Stimulated activated CD4-positive, alpha-beta T cell treated with anti-CD3 and anti-CD28 coated beads, TNF-alpha, amount 100 ng/mL, for 4 hours (primary cell): ENCODE results near the gene NT5DC3.
"Not testable (repeated sequence)": the region's sequence is repeated elsewhere in the genome, so short reads cannot be mapped to it uniquely, and the experiment has no call there.

Source experiments
- DNase-seq, 3 experiments: peaks; one replicate each; pipeline ENCODE4 v3.0.0-alpha.2; 2020; ENCODE audit warnings: low read depth in 3 of 3

Gene NT5DC3

DNA sequence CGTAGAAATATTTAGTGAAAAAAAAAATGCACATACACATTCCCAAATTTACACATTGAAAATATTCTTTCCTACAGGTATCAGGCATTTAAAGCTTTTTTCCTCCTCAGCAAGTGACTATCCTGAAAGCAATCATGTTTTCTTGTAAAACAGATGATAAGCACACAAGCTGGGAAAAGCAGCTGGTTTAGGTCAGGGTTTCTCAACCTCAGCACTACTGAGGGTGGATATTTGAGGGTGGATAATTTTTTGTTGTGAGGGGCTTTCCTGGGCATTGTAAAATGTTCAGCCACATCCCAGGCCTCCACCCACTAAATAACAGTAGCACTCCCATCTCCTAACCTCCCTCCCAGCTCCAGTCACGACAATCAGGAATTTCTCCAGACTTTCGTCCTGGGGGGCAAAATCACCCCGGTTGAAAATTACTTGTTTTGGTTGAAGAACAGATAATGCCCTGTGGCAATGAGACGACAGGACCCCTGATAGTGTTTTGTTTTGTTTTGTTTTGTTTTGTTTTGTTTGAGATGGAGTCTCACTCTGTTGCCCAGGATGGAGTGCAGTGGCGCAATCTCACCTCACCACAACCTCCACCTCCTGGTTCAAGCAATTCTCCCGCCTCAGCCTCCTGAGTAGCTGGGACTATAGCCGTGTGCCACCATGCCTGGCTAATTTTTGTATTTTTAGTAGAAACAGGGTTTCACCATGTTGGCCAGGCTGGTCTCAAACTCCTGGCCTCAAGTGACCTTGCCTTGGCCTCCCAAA, 15.0 kb upstream of the NT5DC3 start:
- no peak for DNase-seq

DNA sequence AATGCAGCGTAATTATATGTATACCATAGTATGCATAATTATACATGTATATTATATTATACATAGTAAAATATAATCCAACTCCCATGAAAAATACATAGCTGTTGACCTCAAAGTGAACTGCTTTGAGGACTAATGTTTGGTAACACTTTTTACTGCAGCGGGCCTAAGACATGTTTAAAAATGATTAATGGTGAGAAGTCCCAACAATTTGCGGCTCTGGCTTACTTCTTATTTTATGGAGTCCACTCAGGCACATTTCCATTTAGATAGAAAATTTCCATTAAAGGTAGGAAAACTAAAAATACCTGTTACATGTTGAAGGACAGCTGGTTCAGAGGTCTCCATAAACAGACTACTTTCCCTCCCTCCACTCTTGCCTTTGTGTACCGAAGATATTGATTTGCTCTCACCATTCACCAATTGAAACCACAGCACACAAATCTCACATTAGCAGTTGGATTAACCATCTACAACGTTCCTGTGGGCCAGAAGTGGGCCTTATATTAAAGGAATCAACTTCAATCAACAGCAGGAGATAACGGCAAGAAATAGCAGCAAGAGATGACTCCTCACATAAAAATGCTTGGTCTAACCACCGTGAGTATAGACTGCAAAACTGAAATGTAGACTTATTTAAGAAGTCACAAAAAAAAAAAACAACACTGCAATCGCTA, 14.1 kb upstream of the NT5DC3 start:
- DNase-seq: no peak

GRCh38 chr12:103854372-103854973, 13.4 kb upstream of the NT5DC3 start:
- no peak for DNase-seq

GRCh38 chr12:103852498-103852997, 11.5 kb upstream of the NT5DC3 start:
- no peak for DNase-seq

GRCh38 chr12:103851127-103851526, 10.1 kb upstream of the NT5DC3 start:
- DNase-seq: no peak

GRCh38 chr12:103850429-103850828, 9.4 kb upstream of the NT5DC3 start:
- no peak for DNase-seq

GRCh38 chr12:103848917-103849491, 8.0 kb upstream of the NT5DC3 start:
- no peak for DNase-seq

- DNase-seq: no peak
Measured at GRCh38 chr12:103848143-103848542, 7.1 kb upstream of the NT5DC3 start.

- DNase-seq: no peak
Measured at GRCh38 chr12:103846415-103846814, 5.4 kb upstream of the NT5DC3 start.

- DNase-seq: no peak
Measured at GRCh38 chr12:103844305-103844704, 3.3 kb upstream of the NT5DC3 start.

DNA sequence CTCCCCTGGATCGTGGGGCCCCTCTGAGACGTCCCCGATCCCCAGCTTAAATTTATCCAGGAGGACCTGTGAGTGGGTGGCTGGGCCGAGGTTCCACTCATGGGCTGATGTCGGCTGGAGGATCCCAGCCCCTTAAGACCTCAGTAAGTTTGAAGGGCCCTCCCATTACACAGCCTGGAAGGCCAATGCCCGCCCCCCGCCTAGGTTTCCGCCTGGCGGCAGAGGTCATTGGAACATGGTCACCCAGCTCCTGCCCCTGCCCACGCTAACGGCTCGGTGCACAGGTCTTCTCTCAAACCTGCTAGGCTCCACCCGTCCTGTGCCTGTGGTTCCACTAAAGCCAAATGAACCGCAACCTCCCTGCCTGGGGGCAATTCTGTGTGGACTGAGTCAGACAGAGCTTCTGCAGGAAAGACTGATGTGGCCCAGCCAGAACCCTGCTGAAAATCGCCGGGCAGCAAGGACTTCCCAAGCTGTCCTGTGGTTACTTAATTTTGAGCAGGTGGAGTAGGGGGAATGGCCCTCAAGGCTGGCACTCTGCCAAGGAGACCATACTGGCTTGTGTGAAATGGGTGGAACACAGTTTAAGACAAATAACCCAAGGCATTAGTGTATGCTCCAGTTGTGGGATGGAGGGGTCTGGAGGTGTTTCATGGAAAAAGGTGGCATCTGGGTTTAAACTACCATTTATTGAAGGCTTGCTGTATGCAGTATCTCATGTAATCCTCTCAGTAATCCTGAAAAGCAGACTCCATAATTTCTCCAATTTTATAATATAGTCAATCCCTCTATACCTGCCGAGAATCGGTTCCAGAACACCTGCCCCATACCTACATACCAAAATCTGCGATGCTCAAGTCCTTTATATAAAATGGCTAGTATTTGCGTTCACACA, 903 bp upstream of the NT5DC3 start:
- peak in 1 of 3 experiments; percentile 7 for DNase-seq

GRCh38 chr12:103840462-103840875, 565 bp downstream of the NT5DC3 start:
- peak in 1 of 3 experiments; percentile 8 for DNase-seq

GRCh38 chr12:103839609-103840461, 1.2 kb downstream of the NT5DC3 start:
- DNase-seq: no peak

- DNase-seq: no peak
Measured at GRCh38 chr12:103839103-103839502, 1.9 kb downstream of the NT5DC3 start.

DNA sequence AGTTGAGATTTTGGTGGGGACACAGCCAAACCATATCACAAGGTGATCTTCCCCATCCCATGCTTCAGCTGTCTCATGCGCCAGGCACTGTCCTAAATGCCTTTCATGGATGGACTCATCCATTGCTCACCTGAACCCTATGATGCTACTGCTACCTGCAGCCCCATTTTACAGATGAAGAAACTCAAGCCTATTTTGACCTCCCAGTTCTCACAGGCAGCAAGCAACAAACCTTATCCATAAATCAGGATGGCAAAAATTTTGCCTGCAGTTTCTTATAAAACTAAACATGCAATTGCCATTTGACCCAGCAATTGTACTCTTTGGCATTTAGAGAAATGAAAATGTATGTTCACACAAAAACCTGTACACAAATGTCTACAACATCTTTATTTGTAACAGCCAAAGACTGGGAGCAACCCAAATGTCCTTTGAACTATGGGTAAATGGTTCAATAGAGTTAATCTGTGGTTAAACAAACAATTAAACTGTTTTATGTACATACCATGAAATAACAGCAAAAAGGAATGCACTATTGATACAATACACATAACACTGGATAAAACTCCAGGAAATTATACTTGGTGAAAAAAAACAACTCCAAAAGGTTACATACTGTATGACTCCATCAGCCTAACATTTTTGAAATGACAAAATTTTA, 2.6 kb downstream of the NT5DC3 start:
- DNase-seq: no peak

- no peak for DNase-seq
Measured at GRCh38 chr12:103836345-103836744, 4.7 kb downstream of the NT5DC3 start.

DNA sequence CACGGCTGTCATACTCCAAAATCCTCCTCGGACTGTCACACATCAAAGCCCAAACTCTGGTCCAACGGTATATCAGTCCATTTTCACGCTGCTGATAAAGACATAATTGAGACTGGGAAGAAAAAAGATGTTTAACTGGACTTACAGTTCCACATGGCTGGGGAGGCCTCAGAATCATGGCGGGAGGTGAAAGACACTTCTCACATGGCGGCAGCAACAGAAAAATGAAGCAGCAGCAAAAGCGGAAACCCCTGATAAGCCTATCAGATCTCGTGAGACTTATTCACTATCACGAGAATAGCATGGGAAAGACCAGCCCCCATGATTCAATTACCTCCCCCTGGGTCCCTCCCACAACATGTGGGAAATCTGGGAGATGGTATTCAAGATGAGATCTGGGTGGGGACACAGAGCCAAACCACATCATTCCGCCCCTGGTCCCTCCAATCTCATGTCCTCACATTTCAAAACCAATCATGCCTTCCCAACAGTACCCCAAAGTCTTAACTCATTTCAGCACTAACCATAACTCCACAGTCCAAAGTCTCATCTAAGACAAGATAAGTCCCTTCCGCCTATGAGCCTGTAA, 5.2 kb downstream of the NT5DC3 start:
- DNase-seq: not testable (repeated sequence)

DNA sequence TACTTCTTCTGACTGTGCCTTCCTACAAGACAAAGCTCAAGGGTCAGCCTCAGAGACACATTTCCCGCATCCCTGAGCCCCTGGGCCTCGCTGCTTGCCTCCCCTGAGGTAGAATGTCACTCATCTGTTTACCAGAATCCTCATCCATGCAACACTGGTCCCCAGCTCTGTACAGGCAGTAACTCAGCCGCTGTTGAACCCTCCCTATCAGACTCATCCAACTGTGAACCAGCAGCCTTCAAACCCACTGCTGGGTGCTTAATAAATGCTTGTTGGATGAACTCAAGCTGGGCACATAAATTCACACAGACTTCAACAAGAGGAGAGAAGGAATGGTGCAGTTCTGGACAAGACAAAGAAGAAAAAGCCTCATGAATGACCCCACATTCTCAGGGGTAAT, 6.1 kb downstream of the NT5DC3 start:
- no peak for DNase-seq

DNA sequence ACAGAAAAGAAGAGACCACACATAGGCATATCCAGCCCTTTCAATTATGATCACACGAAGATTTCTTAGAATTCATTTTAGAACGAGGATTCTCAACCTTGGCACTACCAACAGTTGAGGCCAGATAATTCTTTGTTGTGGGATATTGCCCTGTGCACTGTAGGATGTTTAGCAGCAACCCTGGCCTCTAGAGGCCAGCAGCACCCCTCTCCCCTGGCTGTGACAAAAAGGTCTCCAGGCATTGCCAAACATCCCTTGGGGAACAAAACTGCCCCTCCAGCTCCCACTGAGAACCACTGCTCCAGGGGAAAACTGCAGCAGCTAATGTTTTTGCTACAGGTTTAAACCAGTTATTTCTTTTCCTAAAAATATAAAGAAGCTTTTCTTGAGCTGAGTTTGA, 7.1 kb downstream of the NT5DC3 start:
- no peak for DNase-seq
